GM13977 (cell line): ENCODE results near the gene PAN2.
"Not testable (repeated sequence)": the region's sequence is repeated elsewhere in the genome, so short reads cannot be mapped to it uniquely, and the experiment has no call there.

ENCODE experiments used
- DNase-seq: peaks from one replicate; pipeline ENCODE4 v3.0.0; 2012; ENCODE audit warnings: low spot score
- in situ Hi-C: fragments of 300-500 bp; cut with MboI; formaldehyde crosslinking; loops from one replicate; pipeline ENCODE4 v1.12.0; 2022; ENCODE audit warnings: low sequenced_read_pairs, low pct_unique_long_range_greater_than_20kb, mixed read lengths, inconsistent platforms; ENCODE audit not compliant: unreplicated experiment
- TF ChIP-seq, protein P1 (sequence below): IDR thresholded peaks from 2 replicates; pipeline ENCODE4 v1.5.1; 2012; ENCODE audit warnings: mild to moderate bottlenecking, control low read depth; ENCODE audit not compliant: insufficient read depth; ENCODE audit errors: extremely low read depth, missing control alignments

The PAN2 gene

DNA sequence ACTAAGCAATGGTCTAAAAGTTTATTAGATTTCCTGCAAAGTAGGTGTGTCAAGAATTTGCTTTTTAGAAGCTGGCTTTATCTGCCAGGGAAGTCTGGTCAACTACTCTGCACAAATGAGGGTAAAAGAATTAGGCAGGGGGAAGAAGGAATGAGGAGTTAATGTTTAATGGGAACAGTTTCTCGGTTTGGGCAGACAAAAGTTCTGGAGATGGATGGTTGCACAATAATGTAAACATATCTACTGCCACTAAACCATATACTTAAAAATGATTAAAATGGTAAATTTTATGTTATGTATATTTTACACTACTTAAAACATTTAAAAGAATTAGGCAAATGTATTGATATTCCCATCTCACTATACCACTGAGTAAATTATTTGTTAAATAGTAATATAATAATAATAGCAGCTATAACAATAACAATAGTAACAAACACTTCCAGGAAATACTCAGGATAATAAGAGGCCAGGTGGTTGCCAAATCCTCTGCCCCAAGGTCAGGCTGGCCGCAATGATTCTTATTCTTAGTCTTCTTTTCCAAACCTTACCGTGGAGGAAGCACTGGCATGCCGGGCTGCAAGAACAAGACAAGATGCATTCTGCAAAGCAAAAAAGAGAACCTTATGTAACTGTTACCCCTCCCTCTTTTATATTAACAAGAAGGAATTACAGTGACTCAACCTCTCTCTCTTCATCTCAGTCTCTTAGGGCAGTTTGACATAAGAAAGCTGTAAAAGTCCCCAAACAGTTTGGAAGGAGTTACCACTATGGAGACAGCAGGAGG, 47.6 kb downstream of the PAN2 start:
- no peak for DNase-seq
- in situ Hi-C loops, result no loop called here
- TF ChIP-seq, protein P1, sequence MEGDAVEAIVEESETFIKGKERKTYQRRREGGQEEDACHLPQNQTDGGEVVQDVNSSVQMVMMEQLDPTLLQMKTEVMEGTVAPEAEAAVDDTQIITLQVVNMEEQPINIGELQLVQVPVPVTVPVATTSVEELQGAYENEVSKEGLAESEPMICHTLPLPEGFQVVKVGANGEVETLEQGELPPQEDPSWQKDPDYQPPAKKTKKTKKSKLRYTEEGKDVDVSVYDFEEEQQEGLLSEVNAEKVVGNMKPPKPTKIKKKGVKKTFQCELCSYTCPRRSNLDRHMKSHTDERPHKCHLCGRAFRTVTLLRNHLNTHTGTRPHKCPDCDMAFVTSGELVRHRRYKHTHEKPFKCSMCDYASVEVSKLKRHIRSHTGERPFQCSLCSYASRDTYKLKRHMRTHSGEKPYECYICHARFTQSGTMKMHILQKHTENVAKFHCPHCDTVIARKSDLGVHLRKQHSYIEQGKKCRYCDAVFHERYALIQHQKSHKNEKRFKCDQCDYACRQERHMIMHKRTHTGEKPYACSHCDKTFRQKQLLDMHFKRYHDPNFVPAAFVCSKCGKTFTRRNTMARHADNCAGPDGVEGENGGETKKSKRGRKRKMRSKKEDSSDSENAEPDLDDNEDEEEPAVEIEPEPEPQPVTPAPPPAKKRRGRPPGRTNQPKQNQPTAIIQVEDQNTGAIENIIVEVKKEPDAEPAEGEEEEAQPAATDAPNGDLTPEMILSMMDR, result no peak

- in situ Hi-C loops, DNase-seq: not testable (repeated sequence)
These were observed 49.5 kb downstream of the PAN2 start for GRCh38 chr12:56284263-56284662.

- TF ChIP-seq, protein P1, result no peak
- DNase-seq, result no peak
- in situ Hi-C loops, result no loop called here
These were observed 51.2 kb downstream of the PAN2 start for GRCh38 chr12:56282579-56282978.

- no peak for DNase-seq
- TF ChIP-seq, protein P1, result no peak
- in situ Hi-C loops, result no loop called here
These were observed 51.8 kb downstream of the PAN2 start for GRCh38 chr12:56282030-56282429.

DNA sequence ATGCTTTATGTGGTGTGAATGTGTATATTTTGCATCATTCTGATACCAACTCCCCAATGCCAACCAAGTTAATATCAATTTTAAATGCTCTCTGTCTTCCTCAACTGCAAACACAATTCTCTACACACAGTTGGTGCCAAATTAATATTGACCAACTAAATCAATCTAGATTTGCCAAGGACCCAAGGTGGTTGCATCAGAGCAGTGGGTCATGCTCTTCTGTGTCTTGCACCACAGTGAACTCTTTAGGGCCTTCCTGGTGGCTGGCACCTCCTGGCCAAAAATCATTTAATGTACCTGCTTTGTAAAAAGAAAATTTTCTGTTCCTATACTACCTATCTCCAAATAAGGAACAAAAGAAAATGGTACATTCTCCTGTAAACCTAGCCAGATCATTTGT, 53.0 kb downstream of the PAN2 start:
- DNase-seq, result no peak
- TF ChIP-seq, protein P1, result no peak
- in situ Hi-C loops, result no loop called here

DNA sequence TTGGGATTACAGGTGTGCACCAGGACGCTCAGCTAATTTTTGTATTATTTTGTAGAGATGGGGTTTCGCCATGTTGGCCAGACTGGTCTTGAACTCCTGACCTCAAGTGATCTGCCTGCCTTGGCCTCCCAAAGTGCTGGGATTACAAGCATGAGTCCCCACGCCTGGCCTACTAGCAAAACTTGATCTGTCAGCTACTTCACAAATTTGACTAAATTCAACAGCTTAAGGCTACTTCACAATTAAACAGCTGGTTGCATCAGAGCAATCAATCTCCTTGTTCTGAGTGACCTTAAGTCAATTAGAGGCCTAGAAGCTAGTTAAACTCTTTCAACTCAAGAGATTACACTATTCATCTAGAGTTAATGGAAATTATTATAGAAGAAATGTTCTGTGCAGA, 54.9 kb downstream of the PAN2 start:
- DNase-seq, result no peak
- TF ChIP-seq, protein P1, result no peak
- in situ Hi-C loops, result no loop called here

- DNase-seq, result no peak
- TF ChIP-seq, protein P1, result no peak
- in situ Hi-C loops, result no loop called here
These were observed 59.5 kb downstream of the PAN2 start for GRCh38 chr12:56274299-56274698.

DNA sequence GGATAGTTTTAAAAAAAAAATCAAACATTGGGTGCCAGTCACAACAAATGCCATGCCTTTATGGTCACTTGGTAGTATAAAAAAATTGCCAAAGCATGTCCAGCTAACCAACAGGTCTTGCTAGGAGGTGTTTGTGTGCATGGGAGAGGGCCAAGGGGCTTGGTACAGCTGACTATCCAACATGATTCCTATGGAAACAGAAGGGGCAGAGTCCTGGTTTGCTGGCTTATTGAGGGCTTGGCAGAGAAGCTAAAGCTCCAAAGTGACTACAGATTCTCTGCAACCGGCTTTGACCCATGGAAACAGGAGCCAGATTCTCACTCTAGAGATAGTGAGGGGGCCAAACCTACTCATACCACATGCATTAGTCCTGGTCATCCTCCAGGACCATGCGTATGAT, 61.3 kb downstream of the PAN2 start:
- DNase-seq, in situ Hi-C loops: not testable (repeated sequence)
